DND-41 (cell line): ENCODE data around the gene MOXD1.

Experiments used
- CTCF ChIP-seq: IDR thresholded peaks from 2 replicates; pipeline ENCODE4 v1.5.1; 2012; ENCODE audit warnings: borderline replicate concordance, low read length, moderate library complexity, mild to moderate bottlenecking; ENCODE audit not compliant: poor library complexity, severe bottlenecking; ENCODE audit errors: extremely low read depth
- EZH2 ChIP-seq: IDR thresholded peaks from 3 replicates; pipeline ENCODE4 v1.6.1; 2012; ENCODE audit warnings: borderline replicate concordance, low read depth, mild to moderate bottlenecking, moderate library complexity, low read length, inconsistent platforms; ENCODE audit not compliant: severe bottlenecking

GRCh38 chr6:132392270-132392646 is 9.0 kb downstream of the MOXD1 start:
- no peak for TF ChIP-seq CTCF
- no peak for TF ChIP-seq EZH2
